GM12878 (cell line): ENCODE results near the gene OSER1. TPM values are rescaled to one million over a fixed set of nuclear protein-coding genes. Genes with fewer than 3 reads are reported as not detected.

Experiments
- ATAC-seq: fragments of 200-7000 bp; cut with Tn5 transposase; 3 replicates; pipeline ENCODE4 v1.9.1; 2020; ENCODE audit warnings: mild to moderate bottlenecking, moderate library complexity
- BruUV-seq: library from RNA; stranded (reverse); fragments of 400-500 nt; replicated peaks from 2 replicates; lab custom pipeline; 2021; lab: Mats Ljungman, UMichigan
- CTCF ChIA-PET: fragments of 300-600 bp; sonication (Branson Sonifier 250); formaldehyde crosslinking; extraction: SDS; loops from one replicate; lab custom pipeline; 2021; ENCODE audit warnings: inconsistent platforms; lab: Yijun Ruan, JAX
- POLR2A ChIA-PET: fragments of 350-600 bp; formaldehyde crosslinking; extraction: SDS; loops from one replicate; lab custom pipeline; 2021; ENCODE audit warnings: inconsistent platforms; lab: Charles Lee
- RAD21 ChIA-PET: fragments of 300-600 bp; sonication (Branson Sonifier 250); formaldehyde crosslinking; loops from one replicate; lab custom pipeline; 2023; ENCODE audit warnings: antibody characterized with exemption; ENCODE audit not compliant: unreplicated experiment; lab: Charles Lee
- SMC1A ChIA-PET: fragments of 300-600 bp; sonication (Branson Sonifier 250); formaldehyde crosslinking; loops from one replicate; lab custom pipeline; 2023; ENCODE audit not compliant: unreplicated experiment, uncharacterized antibody; lab: Charles Lee
- DNase-seq: peaks from one replicate; pipeline ENCODE4 v3.0.0-alpha.2; 2011; ENCODE audit warnings: low read depth, low spot score
- FAIRE-seq: peaks from 3 replicates; lab custom pipeline; 2011; peaks lifted over from hg19 to GRCh38; lab: Jason Lieb, UNC
- H2AFZ ChIP-seq: 2 replicates; pipeline ENCODE4 v1.6.0; 2011; ENCODE audit warnings: low read depth, low read length, control low read depth; ENCODE audit not compliant: control insufficient read depth
- H3K27ac ChIP-seq: 2 replicates; pipeline ENCODE4 v1.5.1; 2011; ENCODE audit warnings: control low read depth; ENCODE audit not compliant: control insufficient read depth, insufficient read depth
- H3K27me3 ChIP-seq, 2 experiments: replicated peaks in 1 of 2; 2 replicates each; pipeline versions ENCODE4 v1.6.0 to v1.6.1; 2011; ENCODE audit warnings: low read length in 1 of 2; ENCODE audit not compliant: control insufficient read depth in 2 of 2, insufficient read depth in 2 of 2
- H3K36me3 ChIP-seq, 2 experiments: 2 replicates each; pipeline ENCODE4 v1.5.1; 2011; ENCODE audit warnings: low read length in 1 of 2; ENCODE audit not compliant: control insufficient read depth in 2 of 2, insufficient read depth in 2 of 2
- H3K4me1 ChIP-seq: 2 replicates; pipeline ENCODE4 v1.6.1; 2011; ENCODE audit warnings: mild to moderate bottlenecking, low read length, moderate library complexity, mixed read lengths; ENCODE audit not compliant: control insufficient read depth, insufficient read depth
- H3K4me2 ChIP-seq: 2 replicates; pipeline ENCODE4 v1.6.0; 2011; ENCODE audit warnings: control low read depth; ENCODE audit not compliant: control insufficient read depth, insufficient read depth
- H3K4me3 ChIP-seq: fragments of 200-600 bp; sonication (generic); 2 replicates; pipeline ENCODE4 v1.5.1; 2016
- H3K79me2 ChIP-seq: 2 replicates; pipeline ENCODE4 v1.6.0; 2011; ENCODE audit warnings: low read length; ENCODE audit not compliant: control insufficient read depth, insufficient read depth
- H3K9ac ChIP-seq: 2 replicates; pipeline ENCODE4 v1.8.0; 2011; ENCODE audit warnings: low read length, control low read depth, mixed read lengths; ENCODE audit not compliant: control insufficient read depth, insufficient read depth
- H3K9me3 ChIP-seq: replicated peaks from 3 replicates; pipeline ENCODE4 v1.5.1; 2011; ENCODE audit warnings: mild to moderate bottlenecking, low read length; ENCODE audit not compliant: control insufficient read depth, insufficient read depth
- H4K20me1 ChIP-seq: 2 replicates; pipeline ENCODE4 v1.6.0; 2011; ENCODE audit not compliant: control insufficient read depth, insufficient read depth
- CHD1 ChIP-seq: IDR thresholded peaks from 2 replicates; pipeline ENCODE4 v1.6.1; 2012; ENCODE audit warnings: low read depth, low read length, improper control_type of control experiment
- ETV6 ChIP-seq, 2 experiments: fragments of 450-650 bp in 1 of 2; IDR thresholded peaks in 1 of 2; conservative IDR thresholded peaks in 1 of 2; 2 replicates each; pipeline ENCODE4 v1.6.1; 2014; ENCODE audit warnings: antibody characterized with exemption in 1 of 2, borderline replicate concordance in 1 of 2, low read depth in 1 of 2, mild to moderate bottlenecking in 1 of 2, moderate library complexity in 1 of 2
- FOXK2 ChIP-seq: fragments of 450-650 bp; IDR thresholded peaks from 2 replicates; pipeline ENCODE4 v1.6.1; 2017; ENCODE audit warnings: mild to moderate bottlenecking, moderate library complexity
- HSF1 ChIP-seq: fragments of 150-350 bp; IDR thresholded peaks from 2 replicates; pipeline ENCODE4 v1.6.1; 2014; ENCODE audit warnings: mild to moderate bottlenecking, low read depth, low read length
- IKZF2 ChIP-seq, 2 experiments: fragments of 450-650 bp; IDR thresholded peaks; 2 replicates each; pipeline ENCODE4 v1.6.1; 2017; ENCODE audit warnings: mild to moderate bottlenecking in 2 of 2, moderate library complexity in 2 of 2
- KAT2A ChIP-seq: conservative IDR thresholded peaks from 2 replicates; pipeline ENCODE4 v1.6.1; 2011; ENCODE audit warnings: low read depth, low read length; ENCODE audit not compliant: control insufficient read depth
- NFYB ChIP-seq: IDR thresholded peaks from 2 replicates; pipeline ENCODE4 v1.6.1; 2011; ENCODE audit warnings: low read depth, mild to moderate bottlenecking, low read length, improper control_type of control experiment, moderate library complexity; ENCODE audit not compliant: insufficient read depth
- PAX5 ChIP-seq: IDR thresholded peaks from 2 replicates; pipeline ENCODE4 v1.6.1; 2011; ENCODE audit warnings: low read depth, low read length, borderline replicate concordance
- RAD21 ChIP-seq: IDR thresholded peaks from 2 replicates; pipeline ENCODE4 v1.6.1; 2011; ENCODE audit warnings: mild to moderate bottlenecking, low read depth, low read length, moderate library complexity; ENCODE audit not compliant: insufficient read depth
- RAD51 ChIP-seq: fragments of 450-650 bp; IDR thresholded peaks from 2 replicates; pipeline ENCODE4 v1.6.1; 2016; ENCODE audit warnings: moderate library complexity, mild to moderate bottlenecking, inconsistent platforms
- TBL1XR1 ChIP-seq: IDR thresholded peaks from 2 replicates; pipeline ENCODE4 v1.6.1; 2012; ENCODE audit warnings: low read depth, low read length, improper control_type of control experiment
- YBX1 ChIP-seq: fragments of 450-650 bp; IDR thresholded peaks from 2 replicates; pipeline ENCODE4 v1.6.1; 2016; ENCODE audit warnings: antibody characterized with exemption
- ZBTB40 ChIP-seq: fragments of 450-650 bp; IDR thresholded peaks from 2 replicates; pipeline ENCODE4 v1.6.1; 2016; ENCODE audit warnings: mild to moderate bottlenecking, moderate library complexity, borderline replicate concordance
- WGBS: methylation state at CpG from one replicate; pipeline ENCODE4 v1.1.6; 2016; ENCODE audit warnings: low lambda C conversion rate; ENCODE audit not compliant: insufficient replicate concordance, insufficient coverage; ENCODE audit errors: missing lambda C conversion rate; 5-methylcytosine and 5-hydroxymethylcytosine counted together
- in situ Hi-C: fragments of 300-500 bp; cut with MboI; formaldehyde crosslinking; loops from 9 replicates; pipeline ENCODE4 v1.14.3; 2018; ENCODE audit warnings: mixed read lengths
- intact Hi-C: fragments of 100-400 bp; cut with micrococcal nuclease; formaldehyde crosslinking; loops from one replicate; pipeline ENCODE4 v1.14.2; 2022; ENCODE audit not compliant: unreplicated experiment
- polyA plus RNA-seq, 11 experiments: library from polyadenylated mRNA; depleted of rRNA in 4 of 11; unstranded in 6 of 11; stranded (reverse) in 5 of 11; fragments of >200 nt; fragmentation: Nextera tagmentation in 4 of 11; fragmentation: Illumina TruSeq in 1 of 11; extraction: Ambion mirVana in 4 of 11; extraction: Trizol in 1 of 11; gene quantifications; 1 replicate in 1 of 11; 2 replicates in 10 of 11; pipeline versions ENCODE4 v1.2.1 to v1.2.3, GENCODE V29; 2011 to 2016; ENCODE audit warnings: inconsistent platforms in 2 of 11, missing spikeins in 2 of 11, low read depth in 1 of 11
- total RNA-seq, 4 experiments: library from RNA; depleted of rRNA in 3 of 4; stranded (reverse); fragments of >200 nt in 3 of 4; fragmentation: Illumina TruSeq in 1 of 4; extraction: Trizol in 1 of 4; gene quantifications; 2 replicates each; pipeline versions ENCODE4 v1.2.1 to v1.2.3, GENCODE V29; 2013 to 2021
- TF ChIP-seq, protein P1 (sequence below): fragments of 450-650 bp; IDR thresholded peaks from 2 replicates; pipeline ENCODE4 v1.6.1; 2016; ENCODE audit warnings: mild to moderate bottlenecking
- TF ChIP-seq, protein P2 (sequence below): fragments of 150-350 bp; IDR thresholded peaks from 2 replicates; pipeline ENCODE4 v1.6.1; 2016; ENCODE audit warnings: low read depth, low read length

Gene OSER1
- total and polyA plus RNA-seq, 10 of the 15 experiments (the other 5 are each of a cell fraction or from before 2014, with no cell fraction given) = 19.3 to 63.8 (median 28.4) TPM

DNA sequence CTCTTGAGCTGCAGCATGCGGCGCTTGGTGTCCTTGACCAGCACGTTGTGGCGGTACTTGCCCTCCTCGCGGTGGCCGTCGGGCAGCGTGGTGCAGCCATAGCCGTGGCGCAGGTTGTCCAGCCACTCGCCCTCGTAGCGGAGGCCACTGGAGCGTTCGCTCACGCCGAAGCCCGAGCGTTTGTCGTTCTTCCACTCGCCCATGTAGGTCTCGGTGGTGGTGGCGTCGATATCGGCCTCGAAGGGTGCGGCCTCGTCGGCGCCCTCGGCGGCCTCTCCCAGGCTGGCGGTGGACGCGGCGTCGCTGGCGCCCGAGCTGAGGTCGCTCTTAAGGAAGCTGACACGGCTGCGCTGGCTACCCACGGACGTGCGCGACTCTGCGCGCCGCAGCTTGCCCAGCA lies 50.9 kb downstream of the OSER1 start:
- no TSS peak for BruUV-seq
- POLR2A ChIA-PET = no interaction called here
- WGBS = 85% methylated on average over 48 of the region's 50 CpGs
- TF ChIP-seq NFYB = no peak
- no peak for TF ChIP-seq ETV6 (conservative IDR thresholded peaks at IDR 0.05 in 1 of 2, IDR thresholded peaks at IDR 0.05 in 1 of 2; ENCODE audit: borderline replicate concordance in 1 of 2, low read depth in 1 of 2)
- TF ChIP-seq IKZF2 (IDR thresholded peaks at IDR 0.05) = no peak
- no peak for TF ChIP-seq CHD1
- TF ChIP-seq TBL1XR1 = no peak
- TF ChIP-seq FOXK2 = no peak
- no peak for TF ChIP-seq RAD51
- TF ChIP-seq HSF1 = no peak
- TF ChIP-seq KAT2A = no peak
- TF ChIP-seq, protein P1, sequence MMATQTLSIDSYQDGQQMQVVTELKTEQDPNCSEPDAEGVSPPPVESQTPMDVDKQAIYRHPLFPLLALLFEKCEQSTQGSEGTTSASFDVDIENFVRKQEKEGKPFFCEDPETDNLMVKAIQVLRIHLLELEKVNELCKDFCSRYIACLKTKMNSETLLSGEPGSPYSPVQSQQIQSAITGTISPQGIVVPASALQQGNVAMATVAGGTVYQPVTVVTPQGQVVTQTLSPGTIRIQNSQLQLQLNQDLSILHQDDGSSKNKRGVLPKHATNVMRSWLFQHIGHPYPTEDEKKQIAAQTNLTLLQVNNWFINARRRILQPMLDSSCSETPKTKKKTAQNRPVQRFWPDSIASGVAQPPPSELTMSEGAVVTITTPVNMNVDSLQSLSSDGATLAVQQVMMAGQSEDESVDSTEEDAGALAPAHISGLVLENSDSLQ = no peak
- TF ChIP-seq, protein P2, sequence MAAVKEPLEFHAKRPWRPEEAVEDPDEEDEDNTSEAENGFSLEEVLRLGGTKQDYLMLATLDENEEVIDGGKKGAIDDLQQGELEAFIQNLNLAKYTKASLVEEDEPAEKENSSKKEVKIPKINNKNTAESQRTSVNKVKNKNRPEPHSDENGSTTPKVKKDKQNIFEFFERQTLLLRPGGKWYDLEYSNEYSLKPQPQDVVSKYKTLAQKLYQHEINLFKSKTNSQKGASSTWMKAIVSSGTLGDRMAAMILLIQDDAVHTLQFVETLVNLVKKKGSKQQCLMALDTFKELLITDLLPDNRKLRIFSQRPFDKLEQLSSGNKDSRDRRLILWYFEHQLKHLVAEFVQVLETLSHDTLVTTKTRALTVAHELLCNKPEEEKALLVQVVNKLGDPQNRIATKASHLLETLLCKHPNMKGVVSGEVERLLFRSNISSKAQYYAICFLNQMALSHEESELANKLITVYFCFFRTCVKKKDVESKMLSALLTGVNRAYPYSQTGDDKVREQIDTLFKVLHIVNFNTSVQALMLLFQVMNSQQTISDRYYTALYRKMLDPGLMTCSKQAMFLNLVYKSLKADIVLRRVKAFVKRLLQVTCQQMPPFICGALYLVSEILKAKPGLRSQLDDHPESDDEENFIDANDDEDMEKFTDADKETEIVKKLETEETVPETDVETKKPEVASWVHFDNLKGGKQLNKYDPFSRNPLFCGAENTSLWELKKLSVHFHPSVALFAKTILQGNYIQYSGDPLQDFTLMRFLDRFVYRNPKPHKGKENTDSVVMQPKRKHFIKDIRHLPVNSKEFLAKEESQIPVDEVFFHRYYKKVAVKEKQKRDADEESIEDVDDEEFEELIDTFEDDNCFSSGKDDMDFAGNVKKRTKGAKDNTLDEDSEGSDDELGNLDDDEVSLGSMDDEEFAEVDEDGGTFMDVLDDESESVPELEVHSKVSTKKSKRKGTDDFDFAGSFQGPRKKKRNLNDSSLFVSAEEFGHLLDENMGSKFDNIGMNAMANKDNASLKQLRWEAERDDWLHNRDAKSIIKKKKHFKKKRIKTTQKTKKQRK = no peak
- TF ChIP-seq PAX5 = no peak
- TF ChIP-seq RAD21 = no peak
- no peak for TF ChIP-seq ZBTB40
- no peak for TF ChIP-seq YBX1

More for the DNA sequence above, 50.9 kb downstream of the OSER1 start:
- in situ Hi-C loops = no loop called here
- H3K27me3 ChIP-seq = peaks cover 3% of the 10 kb centered on the region in 2 experiments; a peak in 1 of 4 replicates
- no peak overlapping the region for H3K9ac ChIP-seq
- ChIA-PET CTCF (no interaction called here), SMC1A (no interaction called here), RAD21 (no interaction called here)
- no peaks in the 10 kb centered on the region for H4K20me1 ChIP-seq
- H3K4me3 ChIP-seq = no peak overlapping the region
- H3K4me1 ChIP-seq = no peaks in the 10 kb centered on the region
- H3K79me2 ChIP-seq = no peaks in the 10 kb centered on the region
- no peak overlapping the region for H3K4me2 ChIP-seq
- DNase-seq (no peak), ATAC-seq (no peak), FAIRE-seq (no peak)
- H2AFZ ChIP-seq = no peak overlapping the region
- intact Hi-C loops = no loop called here
- H3K36me3 ChIP-seq = no peaks in the 10 kb centered on the region
- H3K9me3 ChIP-seq = no peaks in the 10 kb centered on the region
- no peak overlapping the region for H3K27ac ChIP-seq
